GOT3 (cell line): ENCODE data around the gene JUND.

Experiments
- DNase-seq: peaks from one replicate; lab custom pipeline; 2025; ENCODE audit warnings: mixed read lengths; lab: John Stamatoyannopoulos, UW

JUND gene

DNA sequence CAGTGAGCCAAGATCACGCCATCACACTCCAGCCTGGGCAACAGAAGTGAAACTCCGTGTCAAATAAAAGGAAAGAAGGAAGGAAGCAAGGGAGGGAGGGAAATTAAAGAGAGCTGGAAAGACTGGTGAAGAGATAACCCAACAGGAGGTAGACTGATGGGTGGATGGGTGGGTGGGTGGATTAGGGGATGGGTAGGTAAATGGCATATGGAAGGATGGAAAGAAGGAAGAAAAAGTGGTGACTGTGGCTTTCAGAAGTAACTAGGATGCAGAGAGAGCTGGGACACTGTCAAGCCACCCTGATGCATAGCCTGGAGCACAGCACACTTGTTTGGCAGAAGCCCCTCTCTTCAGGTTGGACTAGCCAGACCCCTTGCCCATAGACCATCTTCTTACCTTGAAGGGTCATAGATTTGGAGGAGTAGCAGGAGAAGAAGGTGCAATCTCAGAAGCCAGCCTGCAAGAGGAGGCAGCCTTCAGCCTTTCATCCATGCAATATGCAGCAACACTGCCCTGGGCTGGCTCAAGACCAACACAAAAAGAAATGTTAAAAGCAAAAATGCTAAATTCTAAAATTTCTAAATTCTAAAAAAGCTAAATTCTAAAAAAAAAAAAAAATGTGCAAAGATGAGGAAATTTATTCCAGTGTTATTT lies 12.2 kb downstream of the JUND start:
- no peak for DNase-seq

DNA sequence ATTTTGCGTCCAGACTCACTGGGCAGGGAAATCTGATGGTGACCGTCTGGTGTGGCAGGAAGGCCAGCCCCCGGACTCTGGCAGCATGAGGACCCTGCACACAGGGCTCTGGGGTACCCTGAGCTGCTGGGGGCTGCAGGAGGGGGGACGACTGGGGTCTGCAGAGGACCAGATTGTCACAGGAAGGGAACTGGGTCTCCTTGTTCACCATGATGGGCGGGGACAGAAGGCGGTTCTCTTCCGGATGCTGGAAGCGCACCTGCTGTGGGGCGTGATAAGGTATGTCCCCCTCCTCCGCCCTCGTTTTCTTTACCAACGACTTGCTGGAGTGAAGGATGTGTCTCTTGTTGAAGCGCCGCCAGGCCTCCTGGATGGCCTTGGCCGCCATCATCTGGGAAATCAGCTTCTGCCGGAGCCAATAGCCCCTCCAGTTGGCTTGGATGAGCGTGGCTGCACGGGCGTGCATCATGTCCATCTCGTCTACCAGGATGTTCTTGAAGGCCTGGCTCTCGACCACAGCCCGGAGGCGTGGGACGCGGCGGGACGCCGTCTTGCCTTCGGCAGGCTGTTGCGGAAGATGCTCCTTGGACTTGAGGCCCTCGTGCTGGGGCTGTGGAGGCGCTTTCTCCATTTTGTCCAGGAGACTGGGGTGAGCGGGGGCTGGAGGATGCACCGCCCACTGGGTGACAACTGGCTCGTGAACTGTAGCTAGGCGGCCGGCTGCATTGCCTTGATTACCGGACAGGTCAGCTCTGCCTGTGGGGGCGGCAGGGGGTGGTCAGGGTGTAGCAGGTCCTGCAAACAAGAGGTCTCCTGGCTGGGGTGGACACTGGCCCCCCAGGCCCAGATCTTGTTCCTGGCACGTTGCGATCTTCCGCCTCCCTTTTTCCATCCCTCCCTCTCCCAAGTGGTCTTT lies 14.4 kb downstream of the JUND start:
- DNase-seq: no peak

DNA sequence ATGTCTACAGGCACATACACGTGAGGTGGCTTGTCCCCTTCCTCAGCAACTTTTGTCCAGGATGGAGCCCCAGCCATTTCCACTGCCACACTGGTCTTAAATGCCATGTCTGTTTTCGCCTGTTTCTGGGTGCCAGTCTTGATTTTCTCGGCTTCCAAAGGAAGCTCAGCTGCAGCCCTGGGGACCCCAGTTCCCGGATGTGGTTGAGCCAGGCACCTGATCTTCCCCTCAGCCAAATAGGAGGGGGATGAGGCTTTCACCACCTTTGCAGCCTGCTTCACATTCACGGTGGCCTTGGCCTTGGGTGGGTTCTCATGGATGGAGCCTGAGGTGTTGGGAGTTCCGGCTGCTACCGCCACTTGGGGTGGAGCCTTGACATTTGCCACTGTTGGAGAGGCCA lies 15.8 kb downstream of the JUND start:
- no peak for DNase-seq

DNA sequence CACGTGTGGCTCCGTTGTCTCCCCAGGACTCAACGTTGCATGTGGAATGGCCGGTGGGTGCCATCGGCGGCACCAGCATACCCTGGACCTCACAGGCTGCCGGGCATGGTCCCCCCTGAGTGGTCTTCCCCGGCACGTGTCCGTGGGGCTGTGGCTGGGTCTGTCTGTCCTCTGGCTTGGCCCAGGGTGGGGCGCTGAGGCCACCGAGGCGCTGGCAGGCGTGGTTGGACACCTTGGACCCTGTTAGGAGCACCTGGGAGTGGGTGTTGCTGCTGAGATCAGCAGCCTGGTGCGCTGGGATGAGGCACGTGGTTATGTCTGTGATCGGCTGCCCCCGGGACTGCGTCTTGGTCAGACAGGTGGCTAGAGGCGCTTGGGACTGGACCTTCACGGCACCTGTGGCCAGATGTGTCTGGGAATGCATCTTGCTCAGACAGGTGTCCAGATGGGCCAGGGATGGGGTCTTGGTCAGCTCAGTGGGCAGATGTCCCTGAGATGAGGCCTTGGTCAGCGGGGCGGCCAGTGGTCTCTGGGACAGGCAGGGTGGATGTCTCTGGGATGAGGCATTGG lies 16.4 kb downstream of the JUND start:
- DNase-seq: no peak

DNA sequence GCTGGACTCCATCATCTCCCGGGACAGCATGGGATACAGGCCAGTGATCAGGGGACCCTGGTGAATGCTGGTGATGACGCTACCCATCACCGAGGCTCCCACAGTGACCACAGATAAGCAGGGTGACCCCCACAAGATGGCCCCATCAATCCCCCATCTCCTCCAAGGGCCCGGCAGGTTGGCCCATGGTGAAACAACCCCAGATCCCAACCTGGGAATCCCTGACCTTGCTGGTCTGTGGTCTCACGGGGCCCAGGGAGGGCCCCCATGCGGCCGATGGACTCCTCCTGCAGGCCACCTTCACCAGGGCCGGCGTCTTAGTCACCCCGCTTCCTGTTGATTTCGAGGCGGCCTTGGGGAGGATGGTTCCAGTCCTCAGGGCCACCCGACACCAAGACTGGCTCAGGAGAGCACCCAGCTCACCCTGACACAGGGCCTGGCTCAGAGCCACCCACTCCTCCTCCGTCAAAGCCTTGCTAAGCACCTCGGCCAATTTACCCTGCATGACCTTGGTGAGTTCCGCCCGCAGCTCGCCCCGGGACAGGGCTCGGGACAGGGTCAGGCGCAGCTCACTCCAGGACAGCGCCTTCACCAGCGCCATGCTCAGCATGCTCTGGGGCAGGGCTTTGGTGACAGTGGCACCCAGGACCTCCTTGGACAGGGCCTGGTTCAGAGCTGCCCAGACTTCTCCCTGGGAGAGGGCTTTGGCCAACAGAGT lies 17.1 kb downstream of the JUND start:
- DNase-seq: no peak

DNA sequence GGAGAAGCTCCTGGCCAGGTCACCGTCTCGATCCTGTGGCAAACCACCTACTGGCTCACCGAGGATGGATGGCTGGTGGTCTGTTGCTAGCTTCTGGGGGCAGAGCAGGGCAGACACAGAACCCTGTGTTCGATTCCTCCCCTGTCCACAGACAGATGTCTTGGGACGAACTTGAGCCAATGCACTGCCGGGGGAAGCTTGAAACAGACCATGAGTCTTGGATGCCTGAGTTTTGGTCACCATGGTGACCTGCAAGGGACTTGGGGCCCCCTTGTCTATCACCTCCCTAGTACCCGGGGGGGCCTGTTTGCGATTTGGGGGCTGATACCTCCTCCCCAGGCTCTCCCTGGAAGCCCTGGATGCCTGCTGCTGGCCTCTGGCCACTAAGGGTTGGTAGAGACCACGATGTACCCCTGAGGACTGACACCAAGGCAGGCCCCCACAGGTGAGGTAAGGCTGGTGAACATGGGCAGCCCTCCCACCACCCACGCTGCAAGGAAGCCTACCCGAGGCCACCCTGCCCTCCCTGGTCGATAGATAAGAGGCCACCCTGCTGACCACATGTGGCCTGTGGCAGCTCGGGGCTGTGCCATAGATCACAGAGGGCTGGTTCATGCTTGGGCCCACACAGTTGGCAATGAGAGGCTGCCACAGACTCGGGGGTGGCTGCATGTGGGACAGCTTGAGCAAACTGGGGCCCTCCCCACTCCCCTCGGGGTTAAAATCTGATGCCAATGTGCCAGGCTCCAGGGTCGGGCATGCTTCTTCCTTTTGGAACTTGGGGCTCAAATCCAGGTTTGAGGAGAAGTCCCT lies 17.9 kb downstream of the JUND start:
- no peak for DNase-seq

DNA sequence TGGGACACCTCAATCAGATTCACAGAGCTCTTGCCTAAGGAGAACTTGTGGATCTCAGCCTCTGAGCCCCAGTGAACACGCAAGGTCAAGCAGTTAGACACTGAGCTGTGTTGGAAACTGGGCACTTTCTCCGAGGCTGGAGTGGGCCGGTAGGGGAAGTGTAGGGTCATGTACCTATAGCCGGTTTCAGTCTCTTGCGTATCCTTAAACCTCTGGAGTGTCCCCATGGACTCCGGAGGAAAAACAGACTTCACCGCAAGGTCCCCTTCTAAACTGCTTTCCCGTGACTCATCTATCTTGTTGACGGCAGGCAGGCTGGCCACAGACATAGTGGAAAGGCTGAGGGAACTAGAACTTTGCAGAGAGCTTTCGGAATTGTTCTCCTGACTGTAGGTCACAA lies 18.5 kb downstream of the JUND start:
- no peak for DNase-seq

DNA sequence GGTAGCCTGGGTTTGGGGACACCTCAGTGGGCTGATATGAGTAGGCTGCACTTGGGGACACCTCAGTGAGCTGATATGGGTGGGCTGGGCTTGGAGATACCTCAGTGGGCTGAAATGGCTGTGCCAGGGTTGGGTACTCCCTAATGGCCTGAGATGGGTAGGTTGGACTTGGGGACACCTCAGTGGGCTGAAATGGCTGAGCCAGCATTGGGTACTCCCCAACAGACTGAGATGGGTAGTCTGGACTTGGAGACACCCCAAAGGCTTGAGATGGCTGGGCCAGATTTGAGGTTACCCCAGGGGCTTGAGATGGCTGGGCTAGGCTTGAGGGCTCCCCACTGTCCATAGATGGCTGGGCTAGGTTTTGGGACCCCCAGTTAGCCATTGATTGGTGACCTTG lies 19.3 kb downstream of the JUND start:
- no peak for DNase-seq

DNA sequence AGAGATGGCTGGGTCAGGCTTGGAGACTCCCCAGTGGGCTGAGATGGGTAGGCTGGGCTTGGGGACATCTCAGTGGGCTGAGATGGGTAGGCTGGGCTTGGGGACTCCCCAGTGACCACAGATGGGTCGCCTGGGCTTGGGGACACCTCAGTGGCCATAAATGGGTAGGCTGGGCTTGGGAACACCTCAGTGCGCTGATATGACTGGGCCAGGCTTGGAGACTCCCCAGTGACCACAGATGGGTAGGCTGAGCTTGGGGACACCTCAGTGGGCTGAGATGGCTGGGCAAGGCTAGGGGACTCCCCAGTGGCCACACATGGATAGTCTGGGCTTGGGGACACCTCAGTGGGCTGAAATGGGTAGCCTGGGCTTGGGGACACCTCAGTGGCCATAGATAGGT lies 19.9 kb downstream of the JUND start:
- DNase-seq: no peak

DNA sequence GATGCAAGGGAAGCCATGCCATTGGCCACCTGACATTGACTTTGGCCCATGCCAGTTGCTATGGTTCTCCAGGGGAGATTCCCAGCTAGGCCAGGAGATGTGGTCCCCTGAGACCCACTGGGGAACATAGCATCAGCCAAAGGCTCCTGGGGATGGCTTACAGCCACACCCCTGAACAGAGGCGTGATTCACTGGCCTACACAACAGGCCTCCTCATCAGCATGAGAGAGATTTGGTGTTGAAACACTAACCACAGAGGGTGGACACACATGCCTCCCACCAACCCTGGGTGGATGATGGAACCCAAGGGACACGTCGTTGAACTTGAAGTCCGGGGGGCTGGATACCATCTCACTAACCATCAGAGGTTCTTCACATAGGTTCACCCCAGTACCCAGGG lies 21.5 kb downstream of the JUND start:
- DNase-seq: no peak

DNA sequence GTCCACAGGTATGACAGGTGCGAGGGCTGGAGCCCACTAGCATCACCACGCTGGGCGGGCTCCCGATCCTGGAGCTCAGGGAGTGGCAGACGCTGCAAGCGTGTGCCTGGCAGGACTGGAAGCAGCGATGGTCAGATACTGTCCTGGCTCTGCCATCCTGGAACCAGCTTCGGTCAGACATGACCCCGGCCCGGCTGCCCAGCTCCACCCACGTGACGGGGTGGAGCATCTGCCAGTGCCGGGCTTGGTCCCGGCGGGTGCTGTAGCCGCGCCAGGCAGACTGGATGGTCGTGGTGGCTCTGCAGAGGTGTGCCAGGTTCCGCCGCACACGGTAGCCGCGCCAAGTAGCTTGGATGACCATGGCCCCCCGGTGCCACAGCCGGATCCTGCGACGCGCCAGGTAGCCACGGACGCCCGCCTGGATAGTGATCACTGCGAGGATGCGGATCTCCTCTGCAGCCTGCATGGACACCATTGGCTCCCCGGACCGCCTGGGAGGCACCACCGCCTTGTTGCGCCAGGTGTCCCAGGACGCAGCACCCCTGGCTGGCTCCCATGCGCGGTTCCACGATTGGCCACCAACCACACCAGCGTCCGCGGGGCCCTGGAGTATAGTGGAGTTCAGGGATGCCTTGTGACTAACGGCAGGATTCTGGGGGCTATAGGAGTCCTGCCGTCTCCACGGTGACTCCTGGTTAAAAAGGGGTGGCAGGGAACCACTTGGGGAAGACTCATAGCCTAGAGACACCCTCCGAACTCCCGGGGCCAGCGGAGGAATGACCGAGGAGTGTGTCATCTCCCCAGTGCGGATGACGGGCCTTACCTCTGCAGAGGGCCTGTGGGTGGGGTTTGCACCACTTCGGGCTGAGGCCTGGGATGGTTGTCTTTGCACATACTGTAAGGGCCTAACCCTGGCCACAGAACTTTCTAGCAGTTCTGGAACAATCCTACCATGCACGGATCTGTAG lies 23.6 kb downstream of the JUND start:
- DNase-seq: no peak

DNA sequence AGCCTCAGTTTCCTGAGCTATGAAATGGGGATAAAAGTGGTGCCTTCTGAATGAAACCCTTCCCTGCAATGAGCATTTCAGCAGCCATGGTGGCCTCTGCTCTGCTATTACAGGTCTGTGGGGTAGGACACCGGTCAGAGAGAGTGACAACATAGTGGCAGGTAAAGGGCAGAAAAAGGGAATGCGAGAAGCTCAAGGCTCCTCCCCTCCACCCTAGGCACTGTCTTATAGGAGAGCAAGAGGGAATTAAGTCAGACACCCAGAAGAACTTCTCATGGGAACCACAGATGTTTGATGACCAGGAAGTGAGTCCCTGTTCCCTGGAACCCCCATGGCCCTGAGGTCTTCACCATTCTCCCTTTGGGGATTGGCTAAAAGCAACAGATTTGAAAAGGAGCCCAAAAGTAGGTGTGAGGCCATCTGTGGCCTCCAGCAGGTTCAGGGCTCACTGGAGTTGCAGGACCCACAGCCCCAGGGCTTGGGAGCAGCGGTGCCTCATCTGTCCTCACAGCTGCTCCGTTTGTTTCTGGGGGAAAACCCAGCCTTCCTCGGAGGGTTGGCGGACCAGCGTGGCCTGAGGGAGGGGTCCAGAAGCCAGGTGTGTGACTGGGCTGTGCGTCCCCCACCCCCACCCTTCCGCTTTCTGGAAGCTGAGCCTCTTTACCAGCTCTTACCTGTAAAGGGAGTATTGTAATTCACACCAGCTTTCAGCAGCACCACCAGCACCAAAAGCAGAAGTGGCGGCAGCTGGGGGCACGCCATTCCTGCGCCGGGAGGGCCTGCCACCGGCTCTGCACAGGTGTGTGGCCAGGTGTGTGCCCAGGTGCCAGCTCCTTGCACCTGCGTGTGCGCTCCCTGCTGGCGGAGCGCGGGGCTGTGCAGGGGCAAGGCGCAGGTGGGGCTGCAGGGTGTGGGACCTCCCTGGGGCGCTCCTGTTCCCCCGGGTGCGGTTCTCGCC lies 26.6 kb downstream of the JUND start:
- no peak for DNase-seq

DNA sequence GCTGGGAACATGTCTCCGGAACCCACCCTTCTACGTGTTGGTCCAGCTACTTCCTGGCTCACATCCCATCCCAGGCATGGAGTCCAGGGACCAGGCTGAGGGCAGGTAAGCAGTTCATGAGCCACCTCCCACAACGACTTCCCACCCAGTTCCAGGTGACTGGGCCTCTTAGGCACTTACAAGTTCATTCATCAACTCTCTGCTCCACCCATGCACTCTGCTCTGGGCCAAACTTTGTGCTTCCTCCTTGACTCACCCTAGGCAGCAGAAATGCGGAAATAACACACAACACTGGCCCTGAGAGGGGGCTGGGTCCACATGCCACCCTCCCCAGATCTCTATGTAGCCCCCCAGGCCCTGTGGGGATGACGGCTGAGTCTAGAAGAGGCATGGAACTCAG lies 27.7 kb downstream of the JUND start:
- no peak for DNase-seq

DNA sequence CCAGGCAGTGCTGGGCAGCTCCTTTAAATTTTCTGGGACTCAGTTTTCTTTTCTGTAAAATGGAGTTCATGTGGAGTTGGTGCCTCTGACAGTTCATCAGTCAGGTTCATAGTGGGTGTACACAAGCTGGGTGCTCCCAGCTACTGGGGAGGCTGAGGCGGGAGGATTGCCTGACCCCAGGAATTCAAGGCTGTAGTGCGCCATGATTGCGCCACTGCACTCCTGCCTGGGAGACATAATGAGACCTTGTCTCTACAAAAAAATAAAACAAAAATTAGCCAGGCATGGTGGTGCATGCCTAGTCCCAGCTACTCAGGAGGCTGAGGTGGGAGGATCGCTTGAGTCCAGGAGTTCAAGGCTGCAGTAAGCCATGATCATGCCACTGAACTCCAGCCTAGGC lies 28.3 kb downstream of the JUND start:
- DNase-seq: no peak

DNA sequence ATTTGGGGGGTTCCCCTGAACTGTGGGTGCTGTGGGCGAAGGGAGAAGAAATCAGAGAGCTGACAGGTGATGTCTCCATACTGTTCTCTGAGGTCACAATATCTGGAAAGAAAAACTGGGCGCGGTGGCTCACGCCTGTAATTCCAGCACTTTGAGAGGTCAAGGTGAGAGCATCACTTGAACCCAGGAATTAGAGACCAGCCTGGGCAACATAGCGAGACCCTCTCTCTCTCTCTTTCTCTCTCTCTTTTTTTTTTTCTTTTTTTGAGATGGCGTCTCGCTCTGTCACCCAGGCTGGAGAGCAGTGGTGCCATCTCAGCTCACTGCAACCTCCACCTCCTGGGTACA lies 29.1 kb downstream of the JUND start:
- DNase-seq: no peak

DNA sequence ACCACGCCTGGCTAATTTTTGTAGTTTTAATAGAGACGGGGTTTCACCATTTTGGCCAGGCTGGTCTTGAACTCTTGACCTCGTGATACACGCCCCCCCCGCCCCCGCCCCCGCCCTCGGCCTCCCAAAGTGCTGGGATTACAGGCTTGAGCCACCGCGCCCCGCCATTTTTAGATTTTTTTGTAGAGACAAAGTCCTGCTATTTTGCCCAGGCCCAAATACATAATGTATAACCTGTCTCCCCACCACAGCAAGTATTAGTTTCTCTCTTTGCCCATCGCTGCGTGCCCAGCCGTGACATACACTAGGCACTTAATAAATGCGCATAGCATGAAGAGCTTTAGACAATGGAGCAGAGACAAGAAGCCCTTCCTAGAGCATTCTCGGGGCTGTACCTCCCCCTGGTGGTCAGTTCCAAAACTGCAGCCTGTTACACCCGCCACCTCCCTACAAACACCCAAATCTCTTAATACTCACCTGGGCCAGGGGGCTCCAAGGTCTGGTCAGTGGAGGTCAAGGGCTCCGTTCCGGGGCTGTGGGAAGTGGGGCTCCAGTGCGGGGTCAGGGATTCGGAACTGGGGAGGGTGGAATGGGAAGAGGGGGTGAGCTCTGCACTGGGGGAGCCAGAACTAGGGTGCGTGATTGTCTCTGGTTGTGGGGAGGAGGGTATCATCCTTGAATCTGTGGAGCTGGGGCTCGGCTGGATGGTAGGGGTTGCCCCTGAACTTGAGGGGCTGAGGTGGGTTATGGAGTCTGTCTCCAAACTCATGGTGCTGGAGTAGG lies 29.6 kb downstream of the JUND start:
- no peak for DNase-seq

DNA sequence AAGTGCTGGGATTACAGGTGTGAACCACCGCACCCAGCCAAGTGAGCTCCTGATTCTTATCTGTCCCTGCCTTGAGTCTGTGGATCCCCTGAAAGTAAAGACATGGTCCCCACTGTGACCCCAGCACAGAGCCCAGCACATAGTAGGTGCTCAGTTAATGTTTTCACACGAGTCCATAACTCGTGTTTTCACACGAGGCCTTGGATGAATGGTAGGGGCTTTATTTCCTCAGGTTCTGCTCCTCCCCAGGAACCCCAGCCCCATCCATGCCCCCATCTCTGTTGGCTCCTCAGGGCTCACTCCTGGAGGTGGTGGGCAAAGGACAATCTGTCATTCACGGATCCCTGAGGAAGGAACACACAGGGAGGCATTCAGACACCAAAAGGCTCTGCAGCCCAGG lies 31.6 kb downstream of the JUND start:
- no peak for DNase-seq

DNA sequence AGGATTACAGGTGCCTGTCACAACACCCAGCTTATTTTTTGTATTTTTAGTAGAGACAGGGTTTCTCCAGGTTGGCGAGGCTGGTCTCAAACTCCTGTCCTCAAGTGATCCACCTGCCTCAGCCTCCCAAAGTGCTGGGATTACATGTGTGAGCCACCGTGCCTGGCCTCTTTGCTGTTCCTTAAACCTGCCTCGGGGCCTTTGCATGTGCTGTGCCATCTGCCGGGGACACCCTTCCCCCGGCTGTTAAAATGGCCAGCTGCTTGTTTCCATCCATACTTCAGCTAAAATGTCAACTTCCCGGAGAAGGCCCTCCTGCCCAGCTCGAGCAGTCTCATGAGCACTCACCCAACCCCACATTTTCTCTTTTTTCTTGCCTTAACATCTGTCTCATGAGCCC lies 36.1 kb downstream of the JUND start:
- no peak for DNase-seq

DNA sequence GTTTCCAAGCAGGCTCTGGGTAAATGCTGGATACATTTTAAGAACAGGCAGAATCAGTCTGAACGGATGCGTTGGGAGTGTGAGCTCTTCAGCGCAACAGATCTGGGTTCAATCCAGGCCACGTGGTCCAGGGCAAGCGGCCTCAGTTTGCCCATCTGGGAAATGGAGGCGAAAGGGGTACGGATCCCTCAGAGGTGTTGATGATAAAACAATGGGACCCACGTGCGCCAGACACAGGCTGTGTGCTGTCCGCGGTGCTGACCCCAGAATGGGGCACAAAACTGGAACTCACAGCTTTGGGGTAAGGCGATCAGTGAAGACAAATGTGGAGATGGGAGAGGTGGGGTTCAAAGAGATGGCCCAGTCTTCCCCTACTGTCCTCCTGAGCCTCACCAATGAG lies 42.1 kb downstream of the JUND start:
- DNase-seq: no peak
